HG03280 (cell line): ENCODE measurements around the gene RBFOX1.
"Not testable (repeated sequence)": the region's sequence is repeated elsewhere in the genome, so short reads cannot be mapped to it uniquely, and the experiment has no call there.

Experiments used
- ATAC-seq: cut with Tn5 transposase; IDR thresholded peaks from one replicate; pipeline ENCODE4 v1.9.1; 2021; ENCODE audit warnings: mild to moderate bottlenecking, moderate library complexity; ENCODE audit not compliant: unreplicated experiment

Gene RBFOX1

GRCh38 chr16:7452090-7452489, 119.4 kb downstream of the RBFOX1 start:
- no peak for ATAC-seq

DNA sequence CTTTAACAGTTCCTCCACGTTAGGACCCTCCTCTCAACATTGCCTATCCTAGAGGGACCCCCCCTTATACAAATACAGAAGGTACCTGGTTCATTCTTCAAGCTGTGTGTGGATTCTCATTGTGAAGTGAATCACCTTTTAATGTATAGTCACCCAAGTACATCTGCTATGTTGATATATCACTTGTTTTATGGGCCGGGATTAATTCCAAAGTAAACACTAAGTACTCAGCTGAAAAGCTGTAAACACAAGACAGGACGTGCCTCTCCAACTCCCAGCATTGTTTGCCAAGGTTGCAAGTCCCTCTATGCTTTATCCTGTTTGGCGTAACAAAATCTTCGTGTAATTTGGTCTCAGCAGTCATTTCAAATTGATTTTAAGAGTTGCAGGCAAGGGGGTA, 123.6 kb downstream of the RBFOX1 start:
- no peak for ATAC-seq

DNA sequence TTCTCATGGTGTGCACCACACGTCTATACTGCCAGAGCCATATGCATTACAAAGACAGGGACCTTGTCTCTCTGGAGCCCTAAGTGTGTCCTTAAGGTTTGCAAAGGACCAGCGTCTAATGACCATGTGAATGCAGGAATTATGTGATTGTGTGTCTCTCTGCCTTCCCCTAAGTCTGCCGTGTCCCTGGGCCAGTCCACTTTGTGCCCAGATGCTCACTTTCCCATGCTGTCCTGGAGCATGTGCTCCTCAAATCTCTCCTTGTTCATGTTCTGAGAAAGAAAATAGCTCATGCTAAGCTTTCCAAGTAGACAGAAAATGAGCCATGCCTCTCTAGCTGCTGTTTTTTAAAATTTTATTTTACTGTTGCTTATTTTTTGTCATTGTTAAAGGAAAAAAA, 125.5 kb downstream of the RBFOX1 start:
- ATAC-seq: no peak

DNA sequence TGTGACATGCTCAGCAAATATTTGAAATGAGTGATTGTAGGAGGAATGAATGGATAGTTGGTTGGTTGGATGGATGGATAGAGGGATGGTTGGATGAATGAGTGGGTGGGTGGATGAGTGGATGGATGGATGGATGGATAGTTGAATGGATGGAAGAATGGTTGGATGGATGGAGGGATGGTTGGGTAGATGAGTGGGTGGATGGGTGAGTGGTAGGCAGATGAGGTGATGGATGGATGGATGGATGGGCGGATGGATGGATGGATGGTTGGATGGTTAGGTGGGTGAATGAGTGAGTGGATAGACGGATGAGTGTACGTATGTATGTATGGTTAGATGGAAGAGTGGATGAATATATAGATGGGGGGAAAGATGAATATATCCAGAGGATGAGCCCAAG, 137.7 kb downstream of the RBFOX1 start:
- ATAC-seq: no peak

- no peak for ATAC-seq
Measured at GRCh38 chr16:7471268-7471667, 138.6 kb downstream of the RBFOX1 start.

- no peak for ATAC-seq
Measured at GRCh38 chr16:7482032-7482431, 149.4 kb downstream of the RBFOX1 start.

DNA sequence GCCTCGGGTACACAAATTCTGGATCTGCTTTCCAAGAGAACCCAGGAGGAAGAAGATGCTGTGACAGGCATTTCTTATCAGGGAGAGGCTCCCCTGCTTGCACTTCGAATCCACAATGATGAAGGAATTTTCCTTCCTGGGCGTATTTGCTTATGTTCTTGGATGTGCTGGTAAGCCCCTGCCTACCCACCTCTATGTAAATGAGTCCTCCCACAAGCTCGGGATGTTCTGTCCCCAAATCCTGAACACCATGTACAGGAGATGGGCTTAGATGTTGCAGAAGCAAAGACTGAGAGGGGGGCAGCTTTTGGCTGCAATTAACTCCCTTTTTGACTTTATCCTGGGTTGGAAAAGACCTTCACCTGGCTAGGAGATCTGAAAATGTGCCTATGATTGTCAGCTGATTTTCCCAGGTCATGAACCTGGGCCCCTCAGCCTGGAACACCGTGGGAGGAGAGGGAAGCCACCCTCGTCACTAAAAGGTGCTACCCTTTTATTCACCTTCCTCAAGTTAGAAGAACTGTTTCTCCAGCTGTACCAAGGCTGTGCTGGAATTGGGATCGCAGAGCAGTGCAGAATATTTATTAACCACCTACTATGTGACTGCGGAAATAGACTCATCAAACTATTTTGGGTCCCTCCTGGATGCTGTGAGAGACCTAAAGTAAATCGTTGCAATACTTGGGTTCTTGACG, 150.1 kb downstream of the RBFOX1 start:
- ATAC-seq: no peak

GRCh38 chr16:7487574-7488323, 155.1 kb downstream of the RBFOX1 start:
- ATAC-seq: no peak

DNA sequence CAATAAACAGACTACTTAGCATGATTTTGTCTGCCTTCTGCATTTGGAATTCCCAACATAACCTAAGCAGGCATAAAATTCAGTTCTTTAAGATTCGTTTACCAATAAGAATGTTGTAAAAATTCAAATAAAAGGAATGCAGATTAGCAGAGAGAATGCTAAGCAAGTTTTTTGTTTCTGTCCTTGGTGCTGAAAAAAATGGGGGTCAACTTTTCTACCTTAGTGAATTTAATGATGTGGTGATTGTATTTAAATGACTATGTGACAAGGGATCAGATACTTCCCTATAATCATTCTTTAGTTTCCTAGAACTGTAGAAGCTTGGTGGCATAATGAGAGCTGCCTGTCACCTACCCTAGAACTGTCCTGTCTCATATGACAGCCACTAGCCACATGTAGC, 159.5 kb downstream of the RBFOX1 start:
- ATAC-seq: no peak

DNA sequence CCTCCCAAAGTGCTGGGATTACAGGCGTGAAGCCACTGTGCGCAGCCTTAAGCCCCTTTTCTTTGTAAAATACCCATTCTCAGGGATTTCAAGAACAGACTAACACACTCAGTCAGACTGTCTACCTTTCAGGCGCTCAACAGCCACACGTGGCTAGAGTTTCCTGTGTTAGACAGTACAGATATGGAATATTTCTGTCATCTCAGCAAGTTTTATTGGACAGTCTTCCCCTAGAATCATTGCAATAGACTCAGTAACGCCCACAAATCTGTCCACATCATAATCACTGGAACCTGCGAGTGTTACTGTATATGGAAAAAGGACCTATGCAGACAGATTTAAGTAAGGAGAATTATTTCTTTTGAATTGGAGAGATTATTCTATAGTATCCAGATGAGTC, 160.5 kb downstream of the RBFOX1 start:
- ATAC-seq: no peak

GRCh38 chr16:7497691-7498090, 165.0 kb downstream of the RBFOX1 start:
- no peak for ATAC-seq

DNA sequence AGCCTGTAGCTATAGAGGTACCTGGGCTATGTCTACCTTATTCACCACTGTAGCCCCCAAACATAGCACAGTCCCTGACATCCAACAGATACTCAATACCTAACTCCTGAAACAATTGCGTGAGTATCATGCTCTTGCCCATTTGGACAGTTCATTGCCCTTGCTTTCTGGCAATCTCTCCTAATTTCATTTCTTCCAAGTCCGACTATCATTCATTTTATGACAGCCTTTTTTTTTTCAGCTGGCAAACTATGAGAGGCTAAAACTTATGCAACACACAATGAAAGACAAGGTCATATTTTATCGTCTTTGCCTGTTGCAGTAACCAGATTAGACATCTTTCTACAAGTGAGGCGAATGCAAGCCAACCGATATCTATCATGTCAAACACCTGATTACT, 169.2 kb downstream of the RBFOX1 start:
- ATAC-seq: no peak

GRCh38 chr16:7502591-7503157, 170.0 kb downstream of the RBFOX1 start:
- not testable (repeated sequence) for ATAC-seq

DNA sequence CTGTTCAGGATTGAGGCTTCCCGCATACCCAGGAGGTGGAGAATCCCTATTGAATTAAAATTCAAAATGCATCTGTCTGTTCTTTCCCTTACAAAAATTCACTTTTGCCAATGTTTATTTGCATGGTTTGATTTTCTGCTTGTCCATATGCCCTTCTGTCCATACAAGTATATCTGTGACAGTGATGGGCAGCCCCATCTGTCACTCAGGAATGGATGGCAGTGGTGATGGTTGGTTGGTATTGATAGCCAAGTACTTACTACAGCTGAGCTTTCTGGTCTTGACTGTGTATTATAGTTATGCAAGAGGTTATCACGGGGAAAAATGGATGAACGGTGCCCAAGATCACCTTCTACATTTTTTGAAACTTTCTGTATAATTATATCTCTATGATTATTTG, 171.0 kb downstream of the RBFOX1 start:
- ATAC-seq: no peak

- no peak for ATAC-seq
Measured at GRCh38 chr16:7504844-7505243, 172.2 kb downstream of the RBFOX1 start.

- no peak for ATAC-seq
Measured at GRCh38 chr16:7505495-7505894, 172.8 kb downstream of the RBFOX1 start.

DNA sequence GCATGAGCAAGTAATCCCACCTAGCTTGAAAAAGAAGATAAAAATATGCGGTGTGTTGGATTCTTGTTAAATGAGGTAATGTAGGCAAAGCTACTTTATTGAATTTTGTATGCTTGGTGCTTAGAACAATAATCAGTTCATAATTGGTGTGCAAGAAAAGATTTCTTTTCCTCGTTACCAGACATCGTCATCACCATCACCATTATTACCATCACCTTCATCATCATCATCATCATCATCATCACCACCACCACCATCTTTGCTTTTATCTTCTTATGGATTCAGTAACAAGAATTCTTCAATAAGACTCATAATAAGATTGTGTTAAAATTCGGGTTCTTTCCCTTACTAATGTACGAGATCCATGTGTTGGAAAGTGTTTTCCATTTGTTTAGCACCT, 173.7 kb downstream of the RBFOX1 start:
- no peak for ATAC-seq

GRCh38 chr16:7508656-7509055, 176.0 kb downstream of the RBFOX1 start:
- no peak for ATAC-seq

DNA sequence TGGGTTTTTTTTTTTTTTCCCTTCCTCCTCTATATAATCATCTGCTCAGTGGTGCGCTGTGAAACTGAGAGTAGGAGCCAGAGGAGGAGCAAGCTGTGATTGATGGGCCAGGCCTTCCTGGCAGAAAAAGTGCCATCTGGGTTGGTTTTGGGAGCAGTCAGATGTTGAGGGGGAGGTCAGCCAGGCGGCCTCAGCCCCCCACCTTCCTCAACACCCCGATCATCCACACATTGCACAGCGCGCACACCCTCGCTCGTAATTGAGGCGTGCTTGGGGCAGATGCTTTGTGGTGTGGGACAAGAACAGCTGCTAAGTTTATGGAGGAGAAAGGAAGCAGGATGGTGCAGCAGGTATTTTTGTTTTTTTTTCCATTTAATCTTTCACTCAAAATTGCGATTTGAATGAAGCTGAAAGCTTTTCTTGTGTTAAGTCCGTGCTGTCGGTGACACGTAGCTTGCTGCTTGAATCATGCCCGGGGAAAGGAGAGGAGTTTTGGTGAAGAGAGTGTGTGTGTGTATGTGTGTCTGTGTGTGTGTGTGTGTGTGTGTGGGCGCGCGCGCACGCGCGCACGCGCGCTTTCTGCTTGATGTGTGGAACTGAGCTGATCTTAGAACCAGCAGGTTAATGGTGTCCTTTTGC, 177.4 kb downstream of the RBFOX1 start:
- no peak for ATAC-seq

DNA sequence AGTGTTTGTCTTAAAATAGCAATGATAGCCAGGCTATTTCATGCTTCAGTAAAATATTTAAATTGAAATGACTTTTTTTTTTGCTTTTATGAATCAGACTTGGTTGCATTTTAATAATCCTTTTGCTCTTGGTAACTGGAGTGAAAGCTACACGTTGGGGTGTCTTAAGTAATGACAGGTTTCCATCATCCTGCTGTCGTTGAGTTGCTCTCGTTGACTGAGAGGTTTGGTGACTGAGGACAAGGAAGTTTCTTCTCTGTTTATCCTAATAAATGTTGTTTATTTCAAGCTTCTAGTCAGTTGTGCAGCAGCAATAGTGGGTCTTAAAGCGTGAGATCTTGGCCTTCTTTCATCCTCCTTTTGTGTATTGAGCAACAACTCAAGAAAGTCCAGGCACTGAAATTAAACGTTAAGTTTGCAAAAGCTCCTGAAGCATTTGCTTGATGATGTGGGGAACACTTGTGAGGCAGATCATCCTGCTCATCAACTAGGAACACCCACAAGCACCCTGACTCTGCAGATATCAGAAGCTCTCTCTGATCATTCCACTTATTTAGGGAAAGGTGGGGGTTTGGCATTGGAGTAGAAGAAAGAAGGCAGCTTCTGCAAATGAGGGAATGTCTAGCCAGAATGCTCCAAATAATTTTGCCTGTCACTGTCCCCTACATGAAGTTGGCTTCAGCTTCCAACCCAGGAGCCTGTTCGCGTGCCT, 179.1 kb downstream of the RBFOX1 start:
- ATAC-seq: no peak

DNA sequence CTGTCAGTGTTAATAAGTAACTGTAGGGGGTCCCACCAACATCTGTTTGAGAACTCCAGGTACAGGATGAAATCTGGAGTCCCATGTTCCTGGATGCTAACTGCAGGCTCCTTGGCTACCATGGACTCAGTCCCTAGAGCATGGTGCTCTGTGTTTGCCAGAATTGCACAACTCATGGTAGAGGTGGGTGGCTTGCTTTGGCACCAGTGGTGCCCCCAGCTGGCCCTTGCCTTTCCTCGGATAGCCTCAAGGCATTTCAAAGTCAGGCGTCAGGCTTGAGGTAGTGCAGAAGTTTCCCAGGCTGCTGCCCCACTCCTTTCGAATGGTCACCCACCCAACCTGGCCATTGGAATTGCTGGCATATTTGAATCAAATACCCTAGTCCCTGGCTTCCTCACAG, 179.9 kb downstream of the RBFOX1 start:
- ATAC-seq: no peak
